ENCODE results near the gene RPS18.

The RPS18 gene

GRCh38 chr6:33249732-33250630, 21.9 kb upstream of the RPS18 start:
- Histone ChIP-seq H2BK12ac (ENCODE audit: low read length) (no peak overlapping the region), H2AK5ac (ENCODE audit: low read depth, low read length) (no peak overlapping the region), H3K79me1 (ENCODE audit: low read depth, low read length) (no peaks in the 10 kb centered on the region), H4K91ac (ENCODE audit: low read depth, low read length, poor library complexity) (no peak overlapping the region), H2BK5ac (ENCODE audit: low read length) (peak overlapping the region; percentile 7), H3K36me3 (replicated peaks in 1 of 2; ENCODE audit: control insufficient read depth in 2 of 2, insufficient read depth in 2 of 2, low read length in 2 of 2) (peaks cover 3 to 26% of the 10 kb centered on the region in 2 donors), H3K18ac (ENCODE audit: low read length) (peak overlapping the region; percentile 84), H2AFZ (ENCODE audit: low read length) (peak overlapping the region; percentile 87), H2BK120ac (ENCODE audit: low read depth, low read length) (no peak overlapping the region), H3K14ac (ENCODE audit: low read length) (no peak overlapping the region), H3K4me2 (ENCODE audit: insufficient read depth, low read length, poor library complexity, severe bottlenecking) (peak overlapping the region; percentile 77), H4K8ac (ENCODE audit: low read depth, low read length) (no peak overlapping the region), H3K27me3 (ENCODE audit: control insufficient read depth in 3 of 3, insufficient read depth in 3 of 3, low read depth in 1 of 3, low read length in 3 of 3) (peaks cover 0 to 3% (median 0%) of the 10 kb centered on the region in 3 experiments), H3K4ac (ENCODE audit: low read length) (no peak overlapping the region), H3K4me3 (ENCODE audit: low read length in 2 of 2) (peak overlapping the region; percentile 67 to 80), H3K23ac (ENCODE audit: low read depth, low read length, poor library complexity) (peak overlapping the region; percentile 94), H3K9ac (ENCODE audit: low read depth, low read length, poor library complexity) (peak overlapping the region; percentile 92), H3K4me1 (ENCODE audit: control insufficient read depth in 2 of 2, insufficient read depth in 1 of 2, low read depth in 1 of 2, low read length in 2 of 2) (peaks cover 9 to 13% of the 10 kb centered on the region in 2 donors), H3K27ac (replicated peaks; ENCODE audit: low read length) (peak overlapping the region; percentile 62), H2BK15ac (ENCODE audit: low read length) (no peak overlapping the region), H3K9me3 (replicated peaks in 1 of 2; ENCODE audit: control insufficient read depth in 2 of 2, insufficient read depth in 1 of 2, low read depth in 1 of 2, low read length in 2 of 2) (no peaks in the 10 kb centered on the region)
- no CpG with 5 or more reads among the region's 15 CpGs for WGBS, 2 donors (ENCODE audit: extremely low coverage in 2 of 2, insufficient read length in 2 of 2, insufficient replicate concordance in 1 of 2)
- no peak for DNase-seq (ENCODE audit: low spot score)

- WGBS, 2 donors (ENCODE audit: extremely low coverage in 2 of 2, insufficient read length in 2 of 2, insufficient replicate concordance in 1 of 2), result no CpG with 5 or more reads among the region's 13 CpGs
Observed at GRCh38 chr6:33250731-33251130, 21.1 kb upstream of the RPS18 start.

GRCh38 chr6:33251395-33252012, 20.4 kb upstream of the RPS18 start:
- no peak overlapping the region for H3K27ac ChIP-seq (replicated peaks; ENCODE audit: low read length)
- H4K8ac ChIP-seq (ENCODE audit: low read depth, low read length), result no peak overlapping the region
- no peak overlapping the region for H3K18ac ChIP-seq (ENCODE audit: low read length)
- no peak overlapping the region for H3K14ac ChIP-seq (ENCODE audit: low read length)
- H4K91ac ChIP-seq (ENCODE audit: low read depth, low read length, poor library complexity), result no peak overlapping the region
- no peak overlapping the region for H2AFZ ChIP-seq (ENCODE audit: low read length)
- H3K4me1 ChIP-seq (ENCODE audit: control insufficient read depth in 2 of 2, insufficient read depth in 1 of 2, low read depth in 1 of 2, low read length in 2 of 2), result peaks cover 9 to 13% of the 10 kb centered on the region in 2 donors
- no peak for DNase-seq (ENCODE audit: low spot score)
- no peak overlapping the region for H2BK12ac ChIP-seq (ENCODE audit: low read length)
- no peak overlapping the region for H2AK5ac ChIP-seq (ENCODE audit: low read depth, low read length)
- H3K9ac ChIP-seq (ENCODE audit: low read depth, low read length, poor library complexity), result no peak overlapping the region
- H2BK15ac ChIP-seq (ENCODE audit: low read length), result no peak overlapping the region
- no peak overlapping the region for H3K4ac ChIP-seq (ENCODE audit: low read length)
- H3K23ac ChIP-seq (ENCODE audit: low read depth, low read length, poor library complexity), result no peak overlapping the region
- H3K4me3 ChIP-seq (ENCODE audit: low read length in 2 of 2), result no peak overlapping the region
- H3K9me3 ChIP-seq (replicated peaks in 1 of 2; ENCODE audit: control insufficient read depth in 2 of 2, insufficient read depth in 1 of 2, low read depth in 1 of 2, low read length in 2 of 2), result no peaks in the 10 kb centered on the region
- H3K4me2 ChIP-seq (ENCODE audit: insufficient read depth, low read length, poor library complexity, severe bottlenecking), result no peak overlapping the region
- H3K36me3 ChIP-seq (replicated peaks in 1 of 2; ENCODE audit: control insufficient read depth in 2 of 2, insufficient read depth in 2 of 2, low read length in 2 of 2), result peaks cover 3 to 28% of the 10 kb centered on the region in 2 donors
- no peak overlapping the region for H2BK5ac ChIP-seq (ENCODE audit: low read length)
- H3K79me1 ChIP-seq (ENCODE audit: low read depth, low read length), result no peaks in the 10 kb centered on the region
- no peak overlapping the region for H2BK120ac ChIP-seq (ENCODE audit: low read depth, low read length)
- H3K27me3 ChIP-seq (ENCODE audit: control insufficient read depth in 3 of 3, insufficient read depth in 3 of 3, low read depth in 1 of 3, low read length in 3 of 3), result peaks cover 0 to 3% (median 0%) of the 10 kb centered on the region in 3 experiments
- WGBS, 2 donors (ENCODE audit: extremely low coverage in 2 of 2, insufficient read length in 2 of 2, insufficient replicate concordance in 1 of 2), result no CpG with 5 or more reads among the region's 6 CpGs

More at GRCh38 chr6:33250731-33251130, 21.1 kb upstream of the RPS18 start:
- no peak overlapping the region for H3K9ac ChIP-seq (ENCODE audit: low read depth, low read length, poor library complexity)
- no peak overlapping the region for H3K27ac ChIP-seq (replicated peaks; ENCODE audit: low read length)
- H3K14ac ChIP-seq (ENCODE audit: low read length), result no peak overlapping the region
- H2BK12ac ChIP-seq (ENCODE audit: low read length), result no peak overlapping the region
- H2AK5ac ChIP-seq (ENCODE audit: low read depth, low read length), result no peak overlapping the region
- H3K36me3 ChIP-seq (replicated peaks in 1 of 2; ENCODE audit: control insufficient read depth in 2 of 2, insufficient read depth in 2 of 2, low read length in 2 of 2), result peaks cover 3 to 28% of the 10 kb centered on the region in 2 donors
- H3K4me1 ChIP-seq (ENCODE audit: control insufficient read depth in 2 of 2, insufficient read depth in 1 of 2, low read depth in 1 of 2, low read length in 2 of 2), result peaks cover 9 to 13% of the 10 kb centered on the region in 2 donors
- DNase-seq (ENCODE audit: low spot score), result no peak
- peaks cover 0 to 3% (median 0%) of the 10 kb centered on the region in 3 experiments for H3K27me3 ChIP-seq (ENCODE audit: control insufficient read depth in 3 of 3, insufficient read depth in 3 of 3, low read depth in 1 of 3, low read length in 3 of 3)
- H3K9me3 ChIP-seq (replicated peaks in 1 of 2; ENCODE audit: control insufficient read depth in 2 of 2, insufficient read depth in 1 of 2, low read depth in 1 of 2, low read length in 2 of 2), result no peaks in the 10 kb centered on the region
- H4K8ac ChIP-seq (ENCODE audit: low read depth, low read length), result no peak overlapping the region
- H3K23ac ChIP-seq (ENCODE audit: low read depth, low read length, poor library complexity), result no peak overlapping the region
- no peak overlapping the region for H3K18ac ChIP-seq (ENCODE audit: low read length)
- H2AFZ ChIP-seq (ENCODE audit: low read length), result no peak overlapping the region
- no peak overlapping the region for H2BK15ac ChIP-seq (ENCODE audit: low read length)
- H4K91ac ChIP-seq (ENCODE audit: low read depth, low read length, poor library complexity), result no peak overlapping the region
- no peak overlapping the region for H2BK120ac ChIP-seq (ENCODE audit: low read depth, low read length)
- H3K79me1 ChIP-seq (ENCODE audit: low read depth, low read length), result no peaks in the 10 kb centered on the region
- H2BK5ac ChIP-seq (ENCODE audit: low read length), result no peak overlapping the region
- H3K4me3 ChIP-seq (ENCODE audit: low read length in 2 of 2), result no peak overlapping the region
- H3K4ac ChIP-seq (ENCODE audit: low read length), result no peak overlapping the region
- no peak overlapping the region for H3K4me2 ChIP-seq (ENCODE audit: insufficient read depth, low read length, poor library complexity, severe bottlenecking)

- Histone ChIP-seq H3K4me1 (ENCODE audit: control insufficient read depth in 2 of 2, insufficient read depth in 1 of 2, low read depth in 1 of 2, low read length in 2 of 2) (peaks cover 9 to 13% of the 10 kb centered on the region in 2 donors), H2AFZ (ENCODE audit: low read length) (no peak overlapping the region), H3K14ac (ENCODE audit: low read length) (no peak overlapping the region), H3K4ac (ENCODE audit: low read length) (no peak overlapping the region), H2AK5ac (ENCODE audit: low read depth, low read length) (no peak overlapping the region), H4K8ac (ENCODE audit: low read depth, low read length) (no peak overlapping the region), H3K4me3 (ENCODE audit: low read length in 2 of 2) (no peak overlapping the region), H2BK12ac (ENCODE audit: low read length) (no peak overlapping the region), H3K9ac (ENCODE audit: low read depth, low read length, poor library complexity) (no peak overlapping the region), H2BK5ac (ENCODE audit: low read length) (no peak overlapping the region), H3K23ac (ENCODE audit: low read depth, low read length, poor library complexity) (no peak overlapping the region), H3K9me3 (replicated peaks in 1 of 2; ENCODE audit: control insufficient read depth in 2 of 2, insufficient read depth in 1 of 2, low read depth in 1 of 2, low read length in 2 of 2) (no peaks in the 10 kb centered on the region), H3K36me3 (replicated peaks in 1 of 2; ENCODE audit: control insufficient read depth in 2 of 2, insufficient read depth in 2 of 2, low read length in 2 of 2) (peaks cover 4 to 38% of the 10 kb centered on the region in 2 donors), H3K27me3 (ENCODE audit: control insufficient read depth in 3 of 3, insufficient read depth in 3 of 3, low read depth in 1 of 3, low read length in 3 of 3) (peaks cover 0 to 3% (median 0%) of the 10 kb centered on the region in 3 experiments), H3K79me1 (ENCODE audit: low read depth, low read length) (no peaks in the 10 kb centered on the region), H3K27ac (replicated peaks; ENCODE audit: low read length) (no peak overlapping the region), H3K18ac (ENCODE audit: low read length) (no peak overlapping the region), H4K91ac (ENCODE audit: low read depth, low read length, poor library complexity) (no peak overlapping the region), H2BK120ac (ENCODE audit: low read depth, low read length) (no peak overlapping the region), H2BK15ac (ENCODE audit: low read length) (no peak overlapping the region), H3K4me2 (ENCODE audit: insufficient read depth, low read length, poor library complexity, severe bottlenecking) (no peak overlapping the region)
- DNase-seq (ENCODE audit: low spot score), result no peak
Observed at GRCh38 chr6:33252759-33253158, 19.1 kb upstream of the RPS18 start.
